KMS-11 (cell line): ENCODE data around the gene FBXL5.

ENCODE experiments used
- H2AFZ ChIP-seq: fragments of 200-600 bp; sonication (generic); 2 replicates; pipeline ENCODE4 v1.6.1; 2016; ENCODE audit warnings: antibody characterized with exemption, mixed run types, low read depth
- H3K27ac ChIP-seq: fragments of 200-600 bp; sonication (generic); 2 replicates; pipeline ENCODE4 v1.6.1; 2016; ENCODE audit warnings: mild to moderate bottlenecking, mixed run types
- H3K27me3 ChIP-seq: fragments of 200-600 bp; sonication (generic); 2 replicates; pipeline ENCODE4 v1.6.1; 2017; ENCODE audit warnings: mild to moderate bottlenecking, low read depth, mixed run types, moderate library complexity; ENCODE audit not compliant: insufficient read depth
- H3K36me3 ChIP-seq: fragments of 200-600 bp; sonication (generic); 2 replicates; pipeline ENCODE4 v1.6.1; 2017; ENCODE audit warnings: mild to moderate bottlenecking, mixed run types; ENCODE audit not compliant: insufficient read depth
- H3K4me1 ChIP-seq: fragments of 200-600 bp; sonication (generic); 2 replicates; pipeline ENCODE4 v1.6.1; 2016; ENCODE audit warnings: mild to moderate bottlenecking, low read depth, mixed run types; ENCODE audit not compliant: poor library complexity, severe bottlenecking
- H3K4me2 ChIP-seq: fragments of 200-600 bp; sonication (generic); 2 replicates; pipeline ENCODE4 v1.7.0; 2016; ENCODE audit warnings: mild to moderate bottlenecking, mixed run types
- H3K4me3 ChIP-seq: fragments of 200-600 bp; sonication (generic); IDR thresholded peaks from 2 replicates; pipeline ENCODE4 v1.6.1; 2017; ENCODE audit warnings: low read depth, low read length, mixed read lengths; ENCODE audit not compliant: insufficient read depth
- H3K79me2 ChIP-seq: fragments of 200-600 bp; sonication (generic); 2 replicates; pipeline ENCODE4 v1.6.1; 2016; ENCODE audit warnings: low read depth, mixed run types; ENCODE audit not compliant: insufficient read depth
- H3K9ac ChIP-seq: fragments of 200-600 bp; sonication (generic); 2 replicates; pipeline ENCODE4 v1.6.1; 2016; ENCODE audit warnings: mild to moderate bottlenecking, mixed run types
- H4K20me1 ChIP-seq: fragments of 200-600 bp; sonication (generic); 2 replicates; pipeline ENCODE4 v1.6.1; 2016; ENCODE audit warnings: mild to moderate bottlenecking, mixed run types; ENCODE audit not compliant: insufficient read depth
- CTCF ChIP-seq: fragments of 200-600 bp; sonication (generic); conservative IDR thresholded peaks from 2 replicates; pipeline ENCODE4 v1.6.1; 2017; ENCODE audit warnings: low read depth, mild to moderate bottlenecking, antibody characterized with exemption, low read length, moderate library complexity, mixed read lengths

FBXL5 gene

GRCh38 chr4:15681372-15682241 is 26.4 kb upstream of the FBXL5 start, which contains the start of gene FAM200B:
Gene FAM200B, plus strand, starts transcription at chr4:15681827. Its CDS starts 5,151 bp downstream, at chr4:15686978.
- Histone ChIP-seq H3K27me3 (no peaks in the 10 kb centered on the region), H3K9ac (peak within 1 kb of the TSS; percentile 83), H2AFZ (peak within 1 kb of the TSS; percentile 92), H3K4me2 (peak within 1 kb of the TSS; percentile 69), H3K79me2 (no peaks in the 10 kb centered on the region), H3K4me3 (no peak within 1 kb of the TSS), H4K20me1 (no peaks in the 10 kb centered on the region), H3K27ac (peak within 1 kb of the TSS; percentile 80), H3K4me1 (peaks cover 7% of the 10 kb centered on the region), H3K36me3 (no peaks in the 10 kb centered on the region)
- no peak for TF ChIP-seq CTCF

- H3K4me3 ChIP-seq = no peak overlapping the region
- peaks cover 7% of the 10 kb centered on the region for H3K4me1 ChIP-seq
- H2AFZ ChIP-seq = peak overlapping the region; percentile 92
- peak overlapping the region; percentile 80 for H3K27ac ChIP-seq
- H3K9ac ChIP-seq = peak overlapping the region; percentile 83
- H3K27me3 ChIP-seq = no peaks in the 10 kb centered on the region
- no peaks in the 10 kb centered on the region for H3K36me3 ChIP-seq
- TF ChIP-seq CTCF = no peak
- 0 out of 2 replicates have a peak, but pooled peaks cover 2% of the 10 kb centered on the region for H3K79me2 ChIP-seq
- peak overlapping the region; percentile 39; the same call in 1 of the 2 replicates for H3K4me2 ChIP-seq
- no peaks in the 10 kb centered on the region for H4K20me1 ChIP-seq
Measured at GRCh38 chr4:15681067-15681371, 25.9 kb upstream of the FBXL5 start.

- Histone ChIP-seq H3K36me3 (no peaks in the 10 kb centered on the region), H3K27ac (no peak overlapping the region), H2AFZ (no peak overlapping the region), H3K27me3 (no peaks in the 10 kb centered on the region), H3K9ac (no peak overlapping the region), H4K20me1 (no peaks in the 10 kb centered on the region), H3K4me2 (no peak overlapping the region), H3K79me2 (0 out of 2 replicates have a peak, but pooled peaks cover 6% of the 10 kb centered on the region), H3K4me3 (no peak overlapping the region), H3K4me1 (peaks cover 3% of the 10 kb centered on the region)
- no peak for TF ChIP-seq CTCF
Measured at GRCh38 chr4:15677507-15677988, 22.4 kb upstream of the FBXL5 start.

- Histone ChIP-seq H3K4me3 (no peak overlapping the region), H2AFZ (no peak overlapping the region), H4K20me1 (no peaks in the 10 kb centered on the region), H3K4me2 (no peak overlapping the region), H3K27ac (no peak overlapping the region), H3K27me3 (no peaks in the 10 kb centered on the region), H3K4me1 (no peaks in the 10 kb centered on the region), H3K9ac (no peak overlapping the region), H3K79me2 (0 out of 2 replicates have a peak, but pooled peaks cover 6% of the 10 kb centered on the region), H3K36me3 (no peaks in the 10 kb centered on the region)
- no peak for TF ChIP-seq CTCF
Measured at GRCh38 chr4:15676899-15677298, 21.7 kb upstream of the FBXL5 start.
